ENCODE results near the gene PIGU. TPM values are rescaled to one million over a fixed set of nuclear protein-coding genes. Genes with fewer than 3 reads are reported as not detected.

Gene PIGU
- total RNA-seq, 1 experiment from 2014 or later: 25.1 TPM

DNA sequence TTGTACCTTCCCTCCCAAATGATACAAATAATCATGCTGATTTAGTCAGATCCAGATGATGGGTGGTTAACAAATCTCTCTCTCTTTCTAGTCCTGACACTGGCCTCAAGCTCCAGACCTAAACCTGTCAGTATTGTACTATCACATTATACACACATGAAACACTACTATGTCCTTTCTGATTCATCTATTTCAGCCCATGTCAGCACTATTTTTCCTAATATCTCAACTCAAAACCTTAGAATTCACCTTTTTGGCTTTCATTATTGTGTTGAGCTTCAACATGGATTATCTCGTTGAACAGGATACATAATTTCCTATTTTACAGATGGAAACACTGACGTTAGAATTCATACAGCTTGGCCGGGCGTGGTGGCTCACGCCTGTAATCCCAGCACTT lies 3.5 kb downstream of the PIGU start:
- CTCF ChIA-PET: no interaction called here
- no peak for ATAC-seq
- no peak for DNase-seq (ENCODE audit: low read depth, low spot score)

DNA sequence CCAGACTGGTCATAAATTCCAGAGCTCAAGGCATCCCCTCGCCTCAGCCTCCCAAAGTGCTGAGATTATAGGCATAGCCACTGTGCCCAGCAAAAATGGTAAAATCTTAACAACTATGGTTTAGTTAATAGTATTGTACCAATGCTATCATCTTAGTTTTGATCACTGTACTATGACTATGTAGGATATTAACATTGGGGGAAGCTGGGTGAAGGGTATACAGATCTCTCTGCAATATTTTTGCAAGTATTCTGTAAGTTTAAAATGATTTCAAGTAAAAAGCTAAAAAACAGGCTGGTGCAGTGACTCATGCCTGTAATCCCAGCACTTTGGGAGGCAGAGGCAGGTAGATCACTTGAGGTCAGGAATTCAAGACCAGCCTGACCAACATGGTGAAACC lies 7.8 kb downstream of the PIGU start:
- BruUV-seq (replicated peaks): no TSS peak
- Histone ChIP-seq H3K79me2 (ENCODE audit: insufficient read depth, low read length) (peaks cover 19% of the 10 kb centered on the region), H3K4me2 (ENCODE audit: low read length) (no peak overlapping the region), H4K20me1 (ENCODE audit: insufficient read depth) (no peaks in the 10 kb centered on the region), H3K36me3 (ENCODE audit: control insufficient read depth in 1 of 2, insufficient read depth in 2 of 2, low read length in 2 of 2) (no peaks in the 10 kb centered on the region), H3K4me3 (replicated peaks in 1 of 2; ENCODE audit: low read depth in 1 of 2, low read length in 2 of 2) (no peak overlapping the region), H3K4me1 (ENCODE audit: control insufficient read depth in 1 of 2, insufficient read depth in 2 of 2, low read length in 2 of 2) (no peaks in the 10 kb centered on the region), H3K27ac (ENCODE audit: low read depth, low read length) (no peak overlapping the region), H3K27me3 (ENCODE audit: insufficient read depth, low read length) (no peaks in the 10 kb centered on the region), H3K9ac (ENCODE audit: low read length) (no peak overlapping the region), H3K9me2 (ENCODE audit: insufficient read depth) (no peaks in the 10 kb centered on the region), H3K9me3 (ENCODE audit: control insufficient read depth in 1 of 2, insufficient read depth in 1 of 2, low read depth in 1 of 2, low read length in 2 of 2) (no peaks in the 10 kb centered on the region), H2AFZ (ENCODE audit: low read depth, low read length, poor library complexity, severe bottlenecking) (no peak overlapping the region)
- ChIA-PET POLR2A (no interaction called here), CTCF (no interaction called here), RAD21 (ENCODE audit: low non-redundant PET in 1 of 2, low total read pairs in 2 of 2, uncharacterized antibody in 2 of 2, unreplicated experiment in 2 of 2) (interaction anchor here in 1 of 2 experiments (0.6 kb wide), 2 partner anchors 13 to 77 kb away, joined by 3 read pairs; no protein-coding TSS in a partner anchor)
- DNase-seq (ENCODE audit: low read depth, low spot score): no peak
- intact Hi-C loops (cut with micrococcal nuclease): no loop called here
- no peak for ATAC-seq
- TF ChIP-seq SRF (IDR thresholded peaks at IDR 0.05; ENCODE audit: low read depth): no peak
- no peak for TF ChIP-seq ZBTB33 (IDR thresholded peaks at IDR 0.05; ENCODE audit: extremely low read depth, insufficient replicate concordance, low read length)
- TF ChIP-seq EZH2phosphoT487 (IDR thresholded peaks at IDR 0.05; ENCODE audit: borderline replicate concordance): no peak
- TF ChIP-seq, protein P1, sequence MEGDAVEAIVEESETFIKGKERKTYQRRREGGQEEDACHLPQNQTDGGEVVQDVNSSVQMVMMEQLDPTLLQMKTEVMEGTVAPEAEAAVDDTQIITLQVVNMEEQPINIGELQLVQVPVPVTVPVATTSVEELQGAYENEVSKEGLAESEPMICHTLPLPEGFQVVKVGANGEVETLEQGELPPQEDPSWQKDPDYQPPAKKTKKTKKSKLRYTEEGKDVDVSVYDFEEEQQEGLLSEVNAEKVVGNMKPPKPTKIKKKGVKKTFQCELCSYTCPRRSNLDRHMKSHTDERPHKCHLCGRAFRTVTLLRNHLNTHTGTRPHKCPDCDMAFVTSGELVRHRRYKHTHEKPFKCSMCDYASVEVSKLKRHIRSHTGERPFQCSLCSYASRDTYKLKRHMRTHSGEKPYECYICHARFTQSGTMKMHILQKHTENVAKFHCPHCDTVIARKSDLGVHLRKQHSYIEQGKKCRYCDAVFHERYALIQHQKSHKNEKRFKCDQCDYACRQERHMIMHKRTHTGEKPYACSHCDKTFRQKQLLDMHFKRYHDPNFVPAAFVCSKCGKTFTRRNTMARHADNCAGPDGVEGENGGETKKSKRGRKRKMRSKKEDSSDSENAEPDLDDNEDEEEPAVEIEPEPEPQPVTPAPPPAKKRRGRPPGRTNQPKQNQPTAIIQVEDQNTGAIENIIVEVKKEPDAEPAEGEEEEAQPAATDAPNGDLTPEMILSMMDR (IDR thresholded peaks at IDR 0.05 in 2 of 3, conservative IDR thresholded peaks at IDR 0.05 in 1 of 3; ENCODE audit: borderline replicate concordance in 1 of 3, insufficient read depth in 1 of 3, low read depth in 2 of 3, low read length in 2 of 3): no peak
- no peak for TF ChIP-seq POLR2AphosphoS5 (IDR thresholded peaks at IDR 0.05; ENCODE audit: low read depth, low read length)
- no peak for TF ChIP-seq POLR2A (IDR thresholded peaks at IDR 0.05; ENCODE audit: borderline replicate concordance, extremely low read depth, insufficient read depth, insufficient read length)
- TF ChIP-seq MAX (IDR thresholded peaks at IDR 0.05): no peak
- no peak for TF ChIP-seq FOSL1 (IDR thresholded peaks at IDR 0.05; ENCODE audit: low read depth)

More for the DNA sequence above, 3.5 kb downstream of the PIGU start:
- TF ChIP-seq SRF (IDR thresholded peaks at IDR 0.05; ENCODE audit: low read depth): no peak
- TF ChIP-seq EZH2phosphoT487 (IDR thresholded peaks at IDR 0.05; ENCODE audit: borderline replicate concordance): no peak
- no peak for TF ChIP-seq ZBTB33 (IDR thresholded peaks at IDR 0.05; ENCODE audit: extremely low read depth, insufficient replicate concordance, low read length)
- no peak for TF ChIP-seq FOSL1 (IDR thresholded peaks at IDR 0.05; ENCODE audit: low read depth)
- no peak for TF ChIP-seq SP1 (IDR thresholded peaks at IDR 0.05; ENCODE audit: low read depth)
- TF ChIP-seq RAD21 (IDR thresholded peaks at IDR 0.05; ENCODE audit: low read depth): no peak
- TF ChIP-seq EGR1 (IDR thresholded peaks at IDR 0.05; ENCODE audit: low read depth): no peak
- no peaks in the 10 kb centered on the region for H3K36me3 ChIP-seq (ENCODE audit: control insufficient read depth in 1 of 2, insufficient read depth in 2 of 2, low read length in 2 of 2)
- BruUV-seq (replicated peaks): no TSS peak
- no peak overlapping the region for H3K27ac ChIP-seq (ENCODE audit: low read depth, low read length)
- H3K9ac ChIP-seq (ENCODE audit: low read length): no peak overlapping the region
- no peaks in the 10 kb centered on the region for H4K20me1 ChIP-seq (ENCODE audit: insufficient read depth)
- no peaks in the 10 kb centered on the region for H3K9me2 ChIP-seq (ENCODE audit: insufficient read depth)
- peaks cover 7 to 12% of the 10 kb centered on the region in 2 experiments; a peak in 3 of 4 replicates for H3K4me1 ChIP-seq (ENCODE audit: control insufficient read depth in 1 of 2, insufficient read depth in 2 of 2, low read length in 2 of 2)
- H3K27me3 ChIP-seq (ENCODE audit: insufficient read depth, low read length): no peaks in the 10 kb centered on the region
- ChIA-PET RAD21 (ENCODE audit: low non-redundant PET in 1 of 2, low total read pairs in 2 of 2, uncharacterized antibody in 2 of 2, unreplicated experiment in 2 of 2) (no interaction called here), POLR2A (no interaction called here)
- H3K4me2 ChIP-seq (ENCODE audit: low read length): no peak overlapping the region
- intact Hi-C loops (cut with micrococcal nuclease): no loop called here
- peaks cover 26% of the 10 kb centered on the region for H3K79me2 ChIP-seq (ENCODE audit: insufficient read depth, low read length)
- no peak overlapping the region for H3K4me3 ChIP-seq (replicated peaks in 1 of 2; ENCODE audit: low read depth in 1 of 2, low read length in 2 of 2)
- no peak overlapping the region for H2AFZ ChIP-seq (ENCODE audit: low read depth, low read length, poor library complexity, severe bottlenecking)
- H3K9me3 ChIP-seq (ENCODE audit: control insufficient read depth in 1 of 2, insufficient read depth in 1 of 2, low read depth in 1 of 2, low read length in 2 of 2): no peaks in the 10 kb centered on the region
